ENCODE results near the gene ZNF462. TPM values are rescaled to one million over a fixed set of nuclear protein-coding genes. Genes with fewer than 3 reads are reported as not detected.

Gene ZNF462
- total and polyA plus RNA-seq, 5 donors = 5.2 to 34.6 (median 30.7) TPM

DNA sequence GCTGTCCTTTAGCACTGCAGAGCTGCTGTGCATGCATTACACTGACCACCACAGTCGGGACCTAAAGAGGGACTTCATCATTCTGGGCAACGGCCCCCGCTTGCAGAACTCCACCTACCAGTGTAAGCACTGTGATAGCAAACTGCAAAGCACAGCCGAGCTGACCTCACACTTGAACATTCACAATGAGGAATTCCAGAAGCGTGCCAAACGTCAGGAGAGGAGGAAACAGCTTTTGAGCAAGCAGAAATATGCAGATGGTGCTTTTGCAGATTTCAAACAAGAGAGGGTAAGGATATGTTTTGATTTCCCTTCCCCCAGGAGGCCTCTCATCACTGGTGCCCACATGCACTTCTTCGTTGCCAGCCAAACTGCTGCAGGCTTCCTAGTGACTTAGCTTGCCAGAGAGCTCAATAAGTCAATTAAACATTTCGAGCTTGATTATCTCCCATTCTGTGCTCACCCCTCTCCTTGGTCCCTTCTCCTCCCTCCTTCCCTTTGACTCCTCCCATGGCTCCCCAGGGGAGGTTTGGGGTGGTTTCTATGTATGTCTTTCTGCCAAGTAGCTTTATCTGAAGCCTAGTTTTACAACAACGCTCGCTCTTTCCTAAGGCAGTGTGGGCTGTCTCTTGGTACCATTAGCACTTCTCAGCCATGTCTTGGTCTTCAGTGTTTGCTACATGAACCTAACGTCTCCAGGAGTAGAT is 66.7 kb downstream of the ZNF462 start:
- intact Hi-C loops (cut with DNase I) = loop anchor here in 3 of 4 donors (5.0 to 10.0 kb wide), 2 partner anchors 65 to 67 kb away; partner anchors contain the start of gene ZNF462 (in 3 of the 3)
- Histone ChIP-seq H3K27ac (ENCODE audit: low read length) (peak overlapping the region; percentile 91), H3K9me3 (ENCODE audit: control insufficient read depth, low read length) (no peaks in the 10 kb centered on the region), H3K27me3 (ENCODE audit: control insufficient read depth, insufficient read depth) (no peaks in the 10 kb centered on the region), H3K4me1 (ENCODE audit: control insufficient read depth, insufficient read depth, low read length) (peaks cover 9% of the 10 kb centered on the region), H3K4me3 (ENCODE audit: low read length) (no peak overlapping the region)
- peak; percentile 80 to 87 for ATAC-seq
- DNase-seq = peak; percentile 52 to 81 (median 72)
- WGBS = 15% methylated on average over 11 of the region's 11 CpGs

GRCh38 chr9:106930477-106930876 is 67.5 kb downstream of the ZNF462 start:
- Histone ChIP-seq H3K4me3 (ENCODE audit: low read length) (no peak overlapping the region), H3K9me3 (ENCODE audit: control insufficient read depth, low read length) (no peaks in the 10 kb centered on the region), H3K27ac (ENCODE audit: low read length) (no peak overlapping the region), H3K27me3 (ENCODE audit: control insufficient read depth, insufficient read depth) (no peaks in the 10 kb centered on the region), H3K4me1 (ENCODE audit: control insufficient read depth, insufficient read depth, low read length) (peaks cover 9% of the 10 kb centered on the region)
- DNase-seq = no peak
- peak in 1 of 2 donors; percentile 32 for ATAC-seq
- 79% methylated on average over 8 of the region's 8 CpGs for WGBS
- intact Hi-C loops (cut with DNase I) = no loop called here

- H3K9me3 ChIP-seq (ENCODE audit: control insufficient read depth, low read length) = no peaks in the 10 kb centered on the region
These were observed 68.5 kb downstream of the ZNF462 start for GRCh38 chr9:106931466-106931865.

GRCh38 chr9:106932178-106932577 is 69.2 kb downstream of the ZNF462 start:
- H3K4me3 ChIP-seq (ENCODE audit: low read length) = no peak overlapping the region
- peaks cover 9% of the 10 kb centered on the region for H3K4me1 ChIP-seq (ENCODE audit: control insufficient read depth, insufficient read depth, low read length)
- WGBS = 95% methylated on average over 10 of the region's 10 CpGs
- DNase-seq = peak in 1 of 3 donors; percentile 46
- intact Hi-C loops (cut with DNase I) = no loop called here
- ATAC-seq = no peak
- H3K27ac ChIP-seq (ENCODE audit: low read length) = no peak overlapping the region
- H3K27me3 ChIP-seq (ENCODE audit: control insufficient read depth, insufficient read depth) = no peaks in the 10 kb centered on the region
- H3K9me3 ChIP-seq (ENCODE audit: control insufficient read depth, low read length) = no peaks in the 10 kb centered on the region

More at GRCh38 chr9:106931466-106931865, 68.5 kb downstream of the ZNF462 start:
- intact Hi-C loops (cut with DNase I) = no loop called here
- WGBS = 74% methylated on average over 4 of the region's 4 CpGs
- ATAC-seq = no peak
- Histone ChIP-seq H3K27me3 (ENCODE audit: control insufficient read depth, insufficient read depth) (no peaks in the 10 kb centered on the region), H3K4me1 (ENCODE audit: control insufficient read depth, insufficient read depth, low read length) (peaks cover 9% of the 10 kb centered on the region), H3K27ac (ENCODE audit: low read length) (no peak overlapping the region), H3K4me3 (ENCODE audit: low read length) (no peak overlapping the region)
- no peak for DNase-seq

DNA sequence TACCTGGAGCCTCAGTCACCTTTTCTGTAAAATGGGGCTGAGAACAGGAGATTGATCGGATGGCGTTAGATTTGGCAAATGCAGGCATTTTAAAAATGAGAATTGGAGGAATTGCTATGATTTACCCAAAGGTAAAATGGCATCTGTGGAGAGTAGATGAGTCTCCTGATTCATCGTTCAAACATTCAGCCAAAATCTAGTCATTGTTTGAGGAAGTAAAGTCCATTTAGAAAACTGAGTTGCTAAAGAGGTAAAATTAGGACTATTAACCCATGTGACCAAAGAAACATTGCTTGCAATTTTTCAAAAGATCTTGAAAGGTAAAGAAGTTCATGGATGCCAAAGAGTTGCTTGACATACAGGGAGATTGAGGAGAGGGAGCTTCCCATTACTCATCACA is 69.7 kb downstream of the ZNF462 start:
- DNase-seq (no peak), ATAC-seq (no peak)
- WGBS = 98% methylated on average over 3 of the region's 3 CpGs
- H3K4me1 ChIP-seq (ENCODE audit: control insufficient read depth, insufficient read depth, low read length) = peaks cover 9% of the 10 kb centered on the region
- H3K9me3 ChIP-seq (ENCODE audit: control insufficient read depth, low read length) = no peaks in the 10 kb centered on the region
- H3K4me3 ChIP-seq (ENCODE audit: low read length) = no peak overlapping the region
- intact Hi-C loops (cut with DNase I) = no loop called here
- H3K27ac ChIP-seq (ENCODE audit: low read length) = no peak overlapping the region
- no peaks in the 10 kb centered on the region for H3K27me3 ChIP-seq (ENCODE audit: control insufficient read depth, insufficient read depth)

DNA sequence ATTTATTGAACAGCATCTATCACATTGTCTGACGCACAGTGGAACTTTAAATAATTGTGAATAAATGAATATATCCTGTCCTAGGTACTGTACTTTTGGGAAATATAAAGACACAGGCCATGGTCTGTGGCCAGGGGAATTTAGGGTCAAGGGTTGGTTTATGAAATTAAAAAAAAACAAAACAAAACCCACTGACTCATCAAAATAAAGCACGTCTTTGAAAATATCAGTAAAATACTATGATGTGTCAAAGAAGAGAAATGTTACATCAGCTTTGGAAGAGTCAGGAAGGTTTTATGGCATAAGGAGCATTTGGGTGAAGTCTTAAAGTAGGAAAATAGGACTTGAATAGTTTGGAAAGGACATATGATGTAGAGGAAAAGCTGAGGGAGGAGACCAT is 70.5 kb downstream of the ZNF462 start:
- Histone ChIP-seq H3K9me3 (ENCODE audit: control insufficient read depth, low read length) (no peaks in the 10 kb centered on the region), H3K27me3 (ENCODE audit: control insufficient read depth, insufficient read depth) (no peaks in the 10 kb centered on the region), H3K4me3 (ENCODE audit: low read length) (no peak overlapping the region), H3K27ac (ENCODE audit: low read length) (no peak overlapping the region), H3K4me1 (ENCODE audit: control insufficient read depth, insufficient read depth, low read length) (peaks cover 9% of the 10 kb centered on the region)
- DNase-seq (no peak), ATAC-seq (no peak)
- WGBS = 91% methylated on average over 2 of the region's 2 CpGs
- intact Hi-C loops (cut with DNase I) = no loop called here

- 91% methylated on average over 5 of the region's 5 CpGs for WGBS
- Histone ChIP-seq H3K27ac (ENCODE audit: low read length) (no peak overlapping the region), H3K4me1 (ENCODE audit: control insufficient read depth, insufficient read depth, low read length) (peaks cover 2% of the 10 kb centered on the region), H3K4me3 (ENCODE audit: low read length) (no peak overlapping the region), H3K9me3 (ENCODE audit: control insufficient read depth, low read length) (no peaks in the 10 kb centered on the region), H3K27me3 (ENCODE audit: control insufficient read depth, insufficient read depth) (no peaks in the 10 kb centered on the region)
- no peak for DNase-seq
- intact Hi-C loops (cut with DNase I) = no loop called here
- no peak for ATAC-seq
These were observed 71.7 kb downstream of the ZNF462 start for GRCh38 chr9:106934442-106935238.

DNA sequence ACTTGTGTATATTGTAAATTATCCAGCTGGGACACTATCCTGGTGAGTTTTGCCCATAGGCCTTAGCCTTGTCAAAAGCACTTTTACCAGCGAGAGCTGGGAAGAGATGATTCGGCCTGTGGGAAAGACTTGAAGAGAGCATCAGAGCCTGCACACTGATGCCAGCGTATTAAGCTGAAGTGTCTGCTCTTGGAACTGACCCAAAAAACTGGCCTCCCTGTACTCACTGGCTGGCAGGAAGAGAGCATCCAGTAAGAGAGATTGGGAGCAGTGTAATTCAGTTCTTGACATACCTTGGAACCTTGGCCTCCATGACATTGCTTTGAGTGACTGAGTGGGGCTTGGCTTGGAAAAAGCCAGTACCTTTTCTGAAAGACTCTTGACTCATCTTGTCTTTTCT is 73.7 kb downstream of the ZNF462 start:
- Histone ChIP-seq H3K4me1 (ENCODE audit: control insufficient read depth, insufficient read depth, low read length) (no peaks in the 10 kb centered on the region), H3K27me3 (ENCODE audit: control insufficient read depth, insufficient read depth) (no peaks in the 10 kb centered on the region), H3K4me3 (ENCODE audit: low read length) (no peak overlapping the region), H3K27ac (ENCODE audit: low read length) (no peak overlapping the region), H3K9me3 (ENCODE audit: control insufficient read depth, low read length) (no peaks in the 10 kb centered on the region)
- ATAC-seq (peak; percentile 82 to 90), DNase-seq (no peak)
- intact Hi-C loops (cut with DNase I) = no loop called here
- WGBS = 69% methylated on average over 3 of the region's 3 CpGs

- ATAC-seq (peak in 1 of 2 donors; percentile 38), DNase-seq (no peak)
- intact Hi-C loops (cut with DNase I) = no loop called here
- Histone ChIP-seq H3K27ac (ENCODE audit: low read length) (no peak overlapping the region), H3K9me3 (ENCODE audit: control insufficient read depth, low read length) (no peaks in the 10 kb centered on the region), H3K27me3 (ENCODE audit: control insufficient read depth, insufficient read depth) (no peaks in the 10 kb centered on the region), H3K4me1 (ENCODE audit: control insufficient read depth, insufficient read depth, low read length) (no peaks in the 10 kb centered on the region), H3K4me3 (ENCODE audit: low read length) (no peak overlapping the region)
- WGBS = 62% methylated on average over 2 of the region's 2 CpGs
These were observed 79.0 kb downstream of the ZNF462 start for GRCh38 chr9:106941916-106942315.

- no peak for ATAC-seq
These were observed 83.0 kb downstream of the ZNF462 start for GRCh38 chr9:106945727-106946660.

More at GRCh38 chr9:106945727-106946660, 83.0 kb downstream of the ZNF462 start:
- no peaks in the 10 kb centered on the region for H3K4me1 ChIP-seq (ENCODE audit: control insufficient read depth, insufficient read depth, low read length)
- 76% methylated on average over 5 of the region's 5 CpGs for WGBS
- no peak overlapping the region for H3K4me3 ChIP-seq (ENCODE audit: low read length)
- no peaks in the 10 kb centered on the region for H3K9me3 ChIP-seq (ENCODE audit: control insufficient read depth, low read length)
- no peaks in the 10 kb centered on the region for H3K27me3 ChIP-seq (ENCODE audit: control insufficient read depth, insufficient read depth)
- no peak overlapping the region for H3K27ac ChIP-seq (ENCODE audit: low read length)
- no peak for DNase-seq
- intact Hi-C loops (cut with DNase I) = no loop called here
